Thyroid gland (tissue), 4 donors: ENCODE results near the gene HPS4.

Experiments
- CTCF ChIP-seq, 6 experiments: fragments of 200-600 bp in 3 of 6; fragments of 450-650 bp in 3 of 6; sonication (generic) in 3 of 6; IDR thresholded peaks; one replicate each; pipeline ENCODE4 v1.5.1; 2016 to 2019; ENCODE audit warnings: antibody characterized with exemption in 6 of 6, mild to moderate bottlenecking in 2 of 6, inconsistent platforms in 1 of 6, moderate library complexity in 1 of 6
- POLR2A ChIP-seq, 2 donors: fragments of 450-650 bp; IDR thresholded peaks; one replicate each; pipeline ENCODE4 v1.6.1; 2017; ENCODE audit warnings: antibody characterized with exemption in 2 of 2, mild to moderate bottlenecking in 2 of 2, moderate library complexity in 1 of 2

GRCh38 chr22:26410386-26410785 lies 73.2 kb downstream of the HPS4 start:
- TF ChIP-seq CTCF (IDR thresholded peaks at IDR 0.05) (no peak), POLR2A (IDR thresholded peaks at IDR 0.05) (no peak)
